Left kidney (tissue), 2 donors: ENCODE results near the gene DDX50. TPM values are rescaled to one million over a fixed set of nuclear protein-coding genes. Genes with fewer than 3 reads are reported as not detected.
"Not testable (repeated sequence)": the region's sequence is repeated elsewhere in the genome, so short reads cannot be mapped to it uniquely, and the experiment has no call there.

Experiments used
- DNase-seq: peaks from one replicate; pipeline ENCODE4 v3.0.0-alpha.2; 2013
- polyA plus RNA-seq: library from polyadenylated mRNA; unstranded; fragments of 120-200 nt; gene quantifications from one replicate; pipeline ENCODE4 v1.2.1, GENCODE V29; 2013; ENCODE audit not compliant: insufficient read length

The DDX50 gene
- polyA plus RNA-seq, 1 donor, result 68.4 TPM

GRCh38 chr10:68900427-68901104 lies 549 bp upstream of the DDX50 start:
- DNase-seq, result no peak

- no peak for DNase-seq
Observed at GRCh38 chr10:68902382-68902781, 1.3 kb downstream of the DDX50 start.

GRCh38 chr10:68924593-68924992 lies 23.5 kb downstream of the DDX50 start:
- DNase-seq, result no peak

GRCh38 chr10:68925489-68925888 lies 24.4 kb downstream of the DDX50 start:
- no peak for DNase-seq

- DNase-seq, result not testable (repeated sequence)
Observed at GRCh38 chr10:68929157-68929556, 28.0 kb downstream of the DDX50 start.

- DNase-seq, result not testable (repeated sequence)
Observed at GRCh38 chr10:68929888-68930287, 28.8 kb downstream of the DDX50 start.

- not testable (repeated sequence) for DNase-seq
Observed at GRCh38 chr10:68932860-68933259, 31.7 kb downstream of the DDX50 start.

- no peak for DNase-seq
Observed at GRCh38 chr10:68934994-68935393, 33.9 kb downstream of the DDX50 start.

GRCh38 chr10:68938117-68938516 lies 37.0 kb downstream of the DDX50 start:
- DNase-seq, result no peak

GRCh38 chr10:68938884-68939283 lies 37.8 kb downstream of the DDX50 start:
- DNase-seq, result no peak

GRCh38 chr10:68940917-68941316 lies 39.8 kb downstream of the DDX50 start:
- not testable (repeated sequence) for DNase-seq

GRCh38 chr10:68950598-68950997 lies 49.5 kb downstream of the DDX50 start:
- no peak for DNase-seq

- DNase-seq, result no peak
Observed at GRCh38 chr10:68954904-68955303, 53.8 kb downstream of the DDX50 start.

- no peak for DNase-seq
Observed at GRCh38 chr10:68955355-68955831, 54.3 kb downstream of the DDX50 start.

- DNase-seq, result peak; percentile 92
Observed at GRCh38 chr10:68955832-68956532, 54.9 kb downstream of the DDX50 start, which contains the start of gene DDX21. TSS of gene DDX21 (plus strand) at chr10:68956170. CDS start at chr10:68956226, 56 bp downstream.

GRCh38 chr10:68957284-68957615 lies 56.1 kb downstream of the DDX50 start:
- no peak for DNase-seq

- DNase-seq, result no peak
Observed at GRCh38 chr10:68957654-68958053, 56.5 kb downstream of the DDX50 start.

GRCh38 chr10:68959695-68960527 lies 58.8 kb downstream of the DDX50 start:
- DNase-seq, result no peak

GRCh38 chr10:68963151-68963550 lies 62.0 kb downstream of the DDX50 start:
- DNase-seq, result no peak

- no peak for DNase-seq
Observed at GRCh38 chr10:68973975-68974374, 72.9 kb downstream of the DDX50 start.

- not testable (repeated sequence) for DNase-seq
Observed at GRCh38 chr10:68975936-68976473, 74.9 kb downstream of the DDX50 start.

GRCh38 chr10:68979738-68980137 lies 78.6 kb downstream of the DDX50 start:
- DNase-seq, result not testable (repeated sequence)
